Ovary (tissue), 3 donors: ENCODE measurements around the gene SEC31B.

Experiments
- EP300 ChIP-seq: sonication (generic); formaldehyde crosslinking; IDR thresholded peaks from one replicate; pipeline ENCODE4 v1.6.1; 2017; ENCODE audit warnings: antibody characterized with exemption
- POLR2A ChIP-seq: fragments of 450-650 bp; IDR thresholded peaks from one replicate; pipeline ENCODE4 v1.6.1; 2017; ENCODE audit warnings: antibody characterized with exemption, mild to moderate bottlenecking, moderate library complexity
- TF ChIP-seq, protein P1 (sequence below), 3 donors: fragments of 450-650 bp in 2 of 3; fragments of 200-600 bp in 1 of 3; IDR thresholded peaks; one replicate each; pipeline versions ENCODE4 v1.5.1 to v1.8.0; 2016 to 2022; ENCODE audit warnings: antibody characterized with exemption in 3 of 3, mild to moderate bottlenecking in 1 of 3
- donor health status: DM: no; HTN: no; CAD: no.

DNA sequence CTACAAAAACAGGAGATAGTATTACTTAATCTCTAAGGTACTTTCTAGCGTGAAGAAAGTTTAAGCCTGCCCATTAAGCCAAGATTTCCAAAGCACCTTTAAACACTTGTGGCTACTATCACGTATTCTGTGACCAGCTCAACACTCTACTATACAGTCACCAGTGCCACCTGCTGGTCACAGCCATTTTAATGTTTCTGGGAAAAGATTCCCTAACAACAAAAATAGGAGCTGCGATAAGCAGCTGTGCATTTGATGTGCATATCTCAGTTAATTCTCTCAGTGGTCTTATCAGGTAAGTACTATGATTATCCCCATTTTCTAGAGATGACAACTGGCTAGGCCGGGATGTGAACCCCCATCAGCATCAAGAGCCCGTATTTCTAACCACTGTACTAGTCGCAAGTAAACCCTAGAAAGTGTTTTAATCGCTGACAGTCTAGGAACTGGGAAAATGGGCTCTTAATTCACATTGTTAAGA, 860 bp downstream of the SEC31B start:
- TF ChIP-seq, protein P1, sequence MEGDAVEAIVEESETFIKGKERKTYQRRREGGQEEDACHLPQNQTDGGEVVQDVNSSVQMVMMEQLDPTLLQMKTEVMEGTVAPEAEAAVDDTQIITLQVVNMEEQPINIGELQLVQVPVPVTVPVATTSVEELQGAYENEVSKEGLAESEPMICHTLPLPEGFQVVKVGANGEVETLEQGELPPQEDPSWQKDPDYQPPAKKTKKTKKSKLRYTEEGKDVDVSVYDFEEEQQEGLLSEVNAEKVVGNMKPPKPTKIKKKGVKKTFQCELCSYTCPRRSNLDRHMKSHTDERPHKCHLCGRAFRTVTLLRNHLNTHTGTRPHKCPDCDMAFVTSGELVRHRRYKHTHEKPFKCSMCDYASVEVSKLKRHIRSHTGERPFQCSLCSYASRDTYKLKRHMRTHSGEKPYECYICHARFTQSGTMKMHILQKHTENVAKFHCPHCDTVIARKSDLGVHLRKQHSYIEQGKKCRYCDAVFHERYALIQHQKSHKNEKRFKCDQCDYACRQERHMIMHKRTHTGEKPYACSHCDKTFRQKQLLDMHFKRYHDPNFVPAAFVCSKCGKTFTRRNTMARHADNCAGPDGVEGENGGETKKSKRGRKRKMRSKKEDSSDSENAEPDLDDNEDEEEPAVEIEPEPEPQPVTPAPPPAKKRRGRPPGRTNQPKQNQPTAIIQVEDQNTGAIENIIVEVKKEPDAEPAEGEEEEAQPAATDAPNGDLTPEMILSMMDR (IDR thresholded peaks at IDR 0.05) = peak in 2 of 3 donors; percentile 32 to 74
- TF ChIP-seq POLR2A (no peak), EP300 (no peak)
